ENCODE data around the gene CORO1C.
A peak's percentile ranks its signal among the peaks of the same experiment; 100 is the strongest.
"Not testable (repeated sequence)": the region's sequence is repeated elsewhere in the genome, so short reads cannot be mapped to it uniquely, and the experiment has no call there.

CORO1C gene

GRCh38 chr12:108633081-108633533, 98.2 kb downstream of the CORO1C start:
- no peak for DNase-seq

GRCh38 chr12:108631261-108631660, 100.1 kb downstream of the CORO1C start:
- not testable (repeated sequence) for DNase-seq

- DNase-seq: peak; percentile 47
These were observed 100.7 kb downstream of the CORO1C start for GRCh38 chr12:108630481-108631207.

- DNase-seq: peak; percentile 80
These were observed 101.4 kb downstream of the CORO1C start for GRCh38 chr12:108629824-108630476.

GRCh38 chr12:108629151-108629550, 102.2 kb downstream of the CORO1C start:
- peak; percentile 47 for DNase-seq

- no peak for DNase-seq
These were observed 104.0 kb downstream of the CORO1C start for GRCh38 chr12:108627134-108627920.

- no peak for DNase-seq
These were observed 106.1 kb downstream of the CORO1C start for GRCh38 chr12:108625228-108625627.

GRCh38 chr12:108623577-108623976, 107.7 kb downstream of the CORO1C start:
- no peak for DNase-seq

GRCh38 chr12:108622921-108623514, 108.3 kb downstream of the CORO1C start:
- DNase-seq: no peak

- DNase-seq: no peak
These were observed 108.9 kb downstream of the CORO1C start for GRCh38 chr12:108622421-108622820.

- no peak for DNase-seq
These were observed 110.2 kb downstream of the CORO1C start for GRCh38 chr12:108621161-108621560.

GRCh38 chr12:108620236-108620879, 111.0 kb downstream of the CORO1C start:
- no peak for DNase-seq

- DNase-seq: no peak
These were observed 111.8 kb downstream of the CORO1C start for GRCh38 chr12:108619369-108620160.

- DNase-seq: not testable (repeated sequence)
These were observed 112.4 kb downstream of the CORO1C start for GRCh38 chr12:108618953-108619274.

- DNase-seq: peak; percentile 88
These were observed 113.0 kb downstream of the CORO1C start for GRCh38 chr12:108618079-108618952.

GRCh38 chr12:108616941-108617858, 114.1 kb downstream of the CORO1C start:
- DNase-seq: peak; percentile 87

GRCh38 chr12:108616359-108616758, 115.0 kb downstream of the CORO1C start:
- no peak for DNase-seq

- no peak for DNase-seq
These were observed 115.4 kb downstream of the CORO1C start for GRCh38 chr12:108615918-108616317.

- DNase-seq: no peak
These were observed 116.7 kb downstream of the CORO1C start for GRCh38 chr12:108614639-108615038.

- no peak for DNase-seq
These were observed 117.3 kb downstream of the CORO1C start for GRCh38 chr12:108614041-108614440.

Measured in stimulated activated CD8-positive, alpha-beta memory T cell treated with anti-CD3 and anti-CD28 coated beads, Interleukin-4, amount 100 ng/mL, for 48 hours (primary cell).